ENCODE results near the gene CCDC157.

Gene CCDC157

DNA sequence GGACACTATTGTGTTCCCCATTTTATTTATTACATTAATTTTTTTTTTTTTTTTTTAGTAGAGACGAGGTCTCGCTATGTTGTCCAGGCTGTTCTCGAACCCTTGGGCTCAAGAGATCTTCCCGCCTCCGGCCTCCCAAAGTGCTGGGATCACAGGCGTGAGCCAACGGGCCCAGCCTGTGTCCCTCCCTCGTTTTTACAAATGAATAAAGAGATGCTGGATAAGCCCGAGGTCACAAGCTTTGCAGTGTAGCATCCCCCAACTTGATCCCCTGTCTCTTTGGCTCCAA, 68.5 kb downstream of the CCDC157 start:
- POLR2A ChIA-PET, result interaction anchor here (0.6 to 5.4 kb wide), 3 partner anchors 11 to 35 kb away, joined by 3 to 46 read pairs (median 4); partner anchors contain the start of gene SEC14L2

GRCh38 chr22:30425616-30426387, 69.0 kb downstream of the CCDC157 start, which contains the start of gene MTFP1:
TSS of gene MTFP1 (plus strand) at chr22:30425768. CDS start at chr22:30425880, 112 bp downstream.
- no peak for DNase-seq (ENCODE audit: low read depth, low spot score)
- peak within 1 kb of the TSS; percentile 69 for H3K4me3 ChIP-seq (ENCODE audit: low read depth, low read length)
- CTCF ChIA-PET, result interaction anchor here (0.8 to 12.4 kb wide), 16 partner anchors 8 to 170 kb away, joined by 3 to 129 read pairs (median 6); partner anchors contain the start of genes RNF215 and SEC14L2
- POLR2A ChIA-PET, result interaction anchor here (0.6 to 1.1 kb wide), 2 partner anchors 12 to 35 kb away, joined by 3 to 4 read pairs; no protein-coding TSS in a partner anchor
- TF ChIP-seq, protein P1, sequence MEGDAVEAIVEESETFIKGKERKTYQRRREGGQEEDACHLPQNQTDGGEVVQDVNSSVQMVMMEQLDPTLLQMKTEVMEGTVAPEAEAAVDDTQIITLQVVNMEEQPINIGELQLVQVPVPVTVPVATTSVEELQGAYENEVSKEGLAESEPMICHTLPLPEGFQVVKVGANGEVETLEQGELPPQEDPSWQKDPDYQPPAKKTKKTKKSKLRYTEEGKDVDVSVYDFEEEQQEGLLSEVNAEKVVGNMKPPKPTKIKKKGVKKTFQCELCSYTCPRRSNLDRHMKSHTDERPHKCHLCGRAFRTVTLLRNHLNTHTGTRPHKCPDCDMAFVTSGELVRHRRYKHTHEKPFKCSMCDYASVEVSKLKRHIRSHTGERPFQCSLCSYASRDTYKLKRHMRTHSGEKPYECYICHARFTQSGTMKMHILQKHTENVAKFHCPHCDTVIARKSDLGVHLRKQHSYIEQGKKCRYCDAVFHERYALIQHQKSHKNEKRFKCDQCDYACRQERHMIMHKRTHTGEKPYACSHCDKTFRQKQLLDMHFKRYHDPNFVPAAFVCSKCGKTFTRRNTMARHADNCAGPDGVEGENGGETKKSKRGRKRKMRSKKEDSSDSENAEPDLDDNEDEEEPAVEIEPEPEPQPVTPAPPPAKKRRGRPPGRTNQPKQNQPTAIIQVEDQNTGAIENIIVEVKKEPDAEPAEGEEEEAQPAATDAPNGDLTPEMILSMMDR (IDR thresholded peaks at IDR 0.05; ENCODE audit: insufficient read depth, low read length, missing control alignments), result peak; percentile 8

More for the DNA sequence above, 68.5 kb downstream of the CCDC157 start:
- H3K4me3 ChIP-seq (ENCODE audit: low read depth, low read length), result peak overlapping the region; percentile 69
- DNase-seq (ENCODE audit: low read depth, low spot score), result no peak
- TF ChIP-seq, protein P1 (IDR thresholded peaks at IDR 0.05; ENCODE audit: insufficient read depth, low read length, missing control alignments), result no peak
- CTCF ChIA-PET, result interaction anchor here (0.8 to 12.4 kb wide), 13 partner anchors 8 to 329 kb away, joined by 3 to 129 read pairs (median 7); partner anchors contain the start of genes CASTOR1, RNF215 and SEC14L2
